Endothelial cell of umbilical vein (primary cell): ENCODE measurements around the gene SLC8A1. TPM values are rescaled to one million over a fixed set of nuclear protein-coding genes. Genes with fewer than 3 reads are reported as not detected.
"Not testable (repeated sequence)": the region's sequence is repeated elsewhere in the genome, so short reads cannot be mapped to it uniquely, and the experiment has no call there.

Source experiments
- BruUV-seq: library from RNA; stranded (reverse); fragments of 400-500 nt; replicated peaks from 2 replicates; lab custom pipeline; 2021; lab: Mats Ljungman, UMichigan
- CTCF ChIA-PET: fragments of 300-600, 350-600 bp; sonication (Branson Sonifier 250); formaldehyde crosslinking; loops from one replicate; lab custom pipeline; 2021; ENCODE audit warnings: antibody characterized with exemption, inconsistent platforms; lab: Charles Lee
- POLR2A ChIA-PET: fragments of 300-600, 350-600 bp; sonication (Branson Sonifier 250); formaldehyde crosslinking; loops from one replicate; lab custom pipeline; 2021; ENCODE audit warnings: antibody characterized with exemption, inconsistent platforms; lab: Charles Lee
- DNase-seq: peaks from one replicate; pipeline ENCODE4 v3.0.0-alpha.2; 2011; ENCODE audit warnings: low read depth, low spot score
- FAIRE-seq: peaks from 2 replicates; lab custom pipeline; 2011; peaks lifted over from hg19 to GRCh38; lab: Jason Lieb, UNC
- H2AFZ ChIP-seq: 2 replicates; pipeline ENCODE4 v1.6.0; 2012; ENCODE audit warnings: low read depth, low read length, control low read depth, inconsistent platforms
- H3K27ac ChIP-seq: 2 replicates; pipeline ENCODE4 v1.5.1; 2011; ENCODE audit warnings: low read depth, mild to moderate bottlenecking, control low read depth, low read length, moderate library complexity; ENCODE audit not compliant: insufficient read depth
- H3K27me3 ChIP-seq, 2 experiments: 2 replicates each; pipeline versions ENCODE4 v1.6.0 to v1.6.1; 2011; ENCODE audit warnings: low read length in 2 of 2, mixed read lengths in 1 of 2; ENCODE audit not compliant: control insufficient read depth in 2 of 2, insufficient read depth in 2 of 2
- H3K36me3 ChIP-seq, 2 experiments: 2 replicates in 1 of 2; 3 replicates in 1 of 2; pipeline ENCODE4 v1.5.1; 2011; ENCODE audit warnings: low read length in 2 of 2, mild to moderate bottlenecking in 1 of 2, moderate library complexity in 1 of 2; ENCODE audit not compliant: control insufficient read depth in 2 of 2, insufficient read depth in 2 of 2; ENCODE audit errors: extremely low read depth in 1 of 2
- H3K4me1 ChIP-seq: 3 replicates; pipeline ENCODE4 v1.5.1; 2011; ENCODE audit warnings: mild to moderate bottlenecking, low read length; ENCODE audit not compliant: control insufficient read depth, insufficient read depth; ENCODE audit errors: extremely low read depth
- H3K4me2 ChIP-seq: 2 replicates; pipeline ENCODE4 v1.6.1; 2011; ENCODE audit warnings: low read length, control low read depth, mixed read lengths; ENCODE audit not compliant: insufficient read depth
- H3K4me3 ChIP-seq, 3 experiments: fragments of 200-600 bp in 1 of 3; sonication (generic), shearing (Covaris generic) in 1 of 3; replicated peaks in 1 of 3; 2 replicates each; pipeline ENCODE4 v1.5.1; 2011 to 2016; ENCODE audit warnings: control low read depth in 3 of 3, low read length in 3 of 3, mild to moderate bottlenecking in 2 of 3, inconsistent platforms in 1 of 3, low read depth in 1 of 3, moderate library complexity in 1 of 3; ENCODE audit not compliant: insufficient read depth in 1 of 3
- H3K79me2 ChIP-seq: 2 replicates; pipeline ENCODE4 v1.6.0; 2012; ENCODE audit warnings: low read length, inconsistent platforms; ENCODE audit not compliant: control insufficient read depth, insufficient read depth
- H3K9ac ChIP-seq: replicated peaks from 2 replicates; pipeline ENCODE3; 2011; ENCODE audit warnings: low read length, control low read depth; ENCODE audit not compliant: insufficient read depth; ENCODE audit errors: extremely low read depth
- H3K9me1 ChIP-seq: replicated peaks from 3 replicates; pipeline ENCODE4 v1.6.0; 2011; ENCODE audit warnings: mild to moderate bottlenecking, low read length; ENCODE audit not compliant: control insufficient read depth, insufficient read depth; ENCODE audit errors: extremely low read depth
- H3K9me3 ChIP-seq: replicated peaks from 2 replicates; pipeline ENCODE4 v1.5.1; 2012; ENCODE audit warnings: low read length, inconsistent platforms; ENCODE audit not compliant: control insufficient read depth, insufficient read depth
- H4K20me1 ChIP-seq: replicated peaks from 2 replicates; pipeline ENCODE3; 2011; ENCODE audit warnings: mild to moderate bottlenecking, low read length; ENCODE audit not compliant: control insufficient read depth, insufficient read depth; ENCODE audit errors: extremely low read depth
- CTCF ChIP-seq, 2 donors: IDR thresholded peaks; 1 replicate in 1 of 2; 2 replicates in 1 of 2; pipeline ENCODE4 v1.5.1; 2011; ENCODE audit warnings: low read length in 2 of 2, mild to moderate bottlenecking in 2 of 2, moderate library complexity in 2 of 2, control low read depth in 1 of 2, inconsistent platforms in 1 of 2, low read depth in 1 of 2; ENCODE audit not compliant: insufficient read depth in 1 of 2; ENCODE audit errors: extremely low read depth in 1 of 2
- EZH2 ChIP-seq: IDR thresholded peaks from 2 replicates; pipeline ENCODE4 v1.6.1; 2012; ENCODE audit warnings: borderline replicate concordance, low read depth, mild to moderate bottlenecking, moderate library complexity, low read length, inconsistent platforms; ENCODE audit not compliant: severe bottlenecking
- FOS ChIP-seq: IDR thresholded peaks from 2 replicates; pipeline ENCODE4 v1.6.1; 2011; ENCODE audit warnings: mild to moderate bottlenecking, low read length, moderate library complexity, borderline replicate concordance; ENCODE audit not compliant: insufficient read depth
- GATA2 ChIP-seq: IDR thresholded peaks from 2 replicates; pipeline ENCODE4 v1.7.0; 2011; ENCODE audit warnings: low read depth, mild to moderate bottlenecking, moderate library complexity, mixed read lengths, low read length; ENCODE audit not compliant: insufficient read length, insufficient read depth
- JUN ChIP-seq: IDR thresholded peaks from 2 replicates; pipeline ENCODE4 v1.6.1; 2011; ENCODE audit warnings: borderline replicate concordance, low read depth; ENCODE audit not compliant: insufficient read length, insufficient read depth
- MAX ChIP-seq: IDR thresholded peaks from 2 replicates; pipeline ENCODE4 v1.6.1; 2011; ENCODE audit not compliant: insufficient read depth, insufficient read length
- MYC ChIP-seq: IDR thresholded peaks from one replicate; pipeline ENCODE4 v1.6.1; 2011; ENCODE audit warnings: mild to moderate bottlenecking, low read depth, low read length
- POLR2A ChIP-seq: IDR thresholded peaks from 2 replicates; pipeline ENCODE4 v1.6.1; 2012; ENCODE audit warnings: low read depth, mild to moderate bottlenecking, control low read depth, low read length
- POLR2AphosphoS5 ChIP-seq: IDR thresholded peaks from 2 replicates; pipeline ENCODE4 v1.6.1; 2012; ENCODE audit warnings: low read depth, mild to moderate bottlenecking, control low read depth, low read length, moderate library complexity; ENCODE audit not compliant: insufficient read depth
- dilution Hi-C: fragments of 300-500 bp; cut with MboI; formaldehyde crosslinking; loops from one replicate; pipeline ENCODE4 v1.15.0; 2019; ENCODE audit warnings: low sequenced_read_pairs; ENCODE audit not compliant: extremely low pct_ligation_motif_present
- intact Hi-C: fragments of 100-400 bp; cut with micrococcal nuclease; formaldehyde crosslinking; loops from one replicate; pipeline ENCODE4 v1.10.0; 2022
- polyA plus RNA-seq, 4 experiments: library from polyadenylated mRNA; depleted of rRNA in 3 of 4; stranded (reverse) in 3 of 4; unstranded in 1 of 4; fragments of >200 nt; gene quantifications; 2 replicates each; pipeline versions ENCODE4 v1.2.1 to v1.2.3, GENCODE V29; 2011 to 2012; ENCODE audit warnings: missing spikeins in 1 of 4
- total RNA-seq: library from RNA; stranded (reverse); gene quantifications from 2 replicates; pipeline ENCODE4 v1.2.3, GENCODE V29; 2021

The SLC8A1 gene
- total and polyA plus RNA-seq, 2 donors (not counting 3 experiments of a cell fraction or from before 2014, with no cell fraction given): 0.19 to 1.8 TPM

GRCh38 chr2:40085786-40086185, 366.1 kb downstream of the SLC8A1 start:
- DNase-seq (no peak), FAIRE-seq (no peak)
- Histone ChIP-seq H3K36me3 (no peaks in the 10 kb centered on the region), H3K9me1 (no peaks in the 10 kb centered on the region), H3K9ac (no peak overlapping the region), H3K4me2 (no peak overlapping the region), H3K4me3 (no peak overlapping the region), H2AFZ (no peak overlapping the region), H3K79me2 (no peaks in the 10 kb centered on the region), H3K9me3 (no peaks in the 10 kb centered on the region), H3K27ac (no peak overlapping the region), H3K4me1 (no peaks in the 10 kb centered on the region), H3K27me3 (no peaks in the 10 kb centered on the region), H4K20me1 (no peaks in the 10 kb centered on the region)
- dilution Hi-C loops: no loop called here
- no TSS peak for BruUV-seq
- CTCF ChIA-PET: no interaction called here
- TF ChIP-seq MYC (no peak), CTCF (IDR thresholded peaks at IDR 0.05; ENCODE audit: extremely low read depth in 1 of 2, insufficient read depth in 1 of 2, low read depth in 1 of 2, low read length in 2 of 2) (no peak), POLR2A (no peak), POLR2AphosphoS5 (no peak), JUN (no peak), EZH2 (no peak), MAX (no peak), FOS (no peak), GATA2 (no peak)
- POLR2A ChIA-PET: no interaction called here
- intact Hi-C loops: no loop called here

GRCh38 chr2:40073336-40073735, 378.6 kb downstream of the SLC8A1 start:
- H3K4me1 ChIP-seq, intact Hi-C loops, H3K36me3 ChIP-seq, H2AFZ ChIP-seq, H3K4me3 ChIP-seq, H3K79me2 ChIP-seq, BruUV-seq, dilution Hi-C loops, H3K4me2 ChIP-seq, H3K27me3 ChIP-seq, FAIRE-seq, H3K27ac ChIP-seq, CTCF ChIA-PET, H4K20me1 ChIP-seq, DNase-seq, H3K9ac ChIP-seq, POLR2A ChIA-PET, H3K9me3 ChIP-seq, H3K9me1 ChIP-seq: not testable (repeated sequence)
